IMR-90 (cell line): ENCODE results near the gene IGFBP7. TPM values are rescaled to one million over a fixed set of nuclear protein-coding genes. Genes with fewer than 3 reads are reported as not detected.

Source experiments
- ATAC-seq: fragments of 200-7000 bp; cut with Tn5 transposase; 2 replicates; pipeline ENCODE4 v1.9.1; 2020; ENCODE audit warnings: low read depth, mild to moderate bottlenecking, moderate library complexity
- BruUV-seq: library from RNA; stranded (reverse); fragments of 400-500 nt; replicated peaks from 2 replicates; lab custom pipeline; 2021; lab: Mats Ljungman, UMichigan
- CTCF ChIA-PET: fragments of 300-600 bp; formaldehyde crosslinking; extraction: SDS; loops from one replicate; lab custom pipeline; 2021; ENCODE audit warnings: antibody characterized with exemption; lab: Yijun Ruan, JAX
- POLR2A ChIA-PET: fragments of 300-600 bp; sonication (Branson Sonifier 250); formaldehyde crosslinking; loops from one replicate; lab custom pipeline; 2022; ENCODE audit warnings: antibody characterized with exemption; ENCODE audit not compliant: unreplicated experiment; lab: Charles Lee
- DNase-seq: peaks from one replicate; pipeline ENCODE4 v3.0.0; 2013
- H2AFZ ChIP-seq: replicated peaks from 2 replicates; pipeline ENCODE3; 2013; ENCODE audit warnings: low read length, mild to moderate bottlenecking; ENCODE audit not compliant: poor library complexity
- H2AK5ac ChIP-seq: 2 replicates; pipeline ENCODE4 v1.6.1; 2013; ENCODE audit warnings: low read depth, low read length, inconsistent platforms
- H2AK9ac ChIP-seq: replicated peaks from 2 replicates; pipeline ENCODE3; 2013; ENCODE audit warnings: mild to moderate bottlenecking, low read depth, low read length, moderate library complexity; ENCODE audit not compliant: poor library complexity
- H2BK120ac ChIP-seq: 2 replicates; pipeline ENCODE4 v1.6.1; 2013; ENCODE audit warnings: low read depth, low read length, inconsistent platforms
- H2BK15ac ChIP-seq: 3 replicates; pipeline ENCODE4 v1.6.1; 2013; ENCODE audit warnings: low read depth, low read length, inconsistent platforms
- H2BK20ac ChIP-seq: 2 replicates; pipeline ENCODE4 v1.6.1; 2013; ENCODE audit warnings: low read depth, mild to moderate bottlenecking, inconsistent platforms, low read length, moderate library complexity
- H2BK5ac ChIP-seq: 2 replicates; pipeline ENCODE4 v1.6.1; 2013; ENCODE audit warnings: mild to moderate bottlenecking, low read depth, low read length, inconsistent platforms; ENCODE audit not compliant: poor library complexity, severe bottlenecking
- H3K14ac ChIP-seq: replicated peaks from 2 replicates; pipeline ENCODE4 v1.6.1; 2013; ENCODE audit warnings: low read depth, low read length, inconsistent platforms
- H3K18ac ChIP-seq: 2 replicates; pipeline ENCODE4 v1.6.1; 2013; ENCODE audit warnings: low read depth, low read length, control low read depth
- H3K23ac ChIP-seq: 2 replicates; pipeline ENCODE4 v1.6.1; 2013; ENCODE audit warnings: low read depth, low read length, inconsistent platforms
- H3K27ac ChIP-seq: 2 replicates; pipeline ENCODE4 v1.5.1; 2013; ENCODE audit warnings: mild to moderate bottlenecking, control low read depth, low read length; ENCODE audit not compliant: insufficient read depth
- H3K27me3 ChIP-seq: 2 replicates; pipeline ENCODE4 v1.6.1; 2013; ENCODE audit warnings: low read length; ENCODE audit not compliant: control insufficient read depth, insufficient read depth
- H3K36me3 ChIP-seq: 2 replicates; pipeline ENCODE4 v1.6.1; 2013; ENCODE audit warnings: low read length, mixed read lengths; ENCODE audit not compliant: control insufficient read depth, insufficient read depth
- H3K4ac ChIP-seq: 2 replicates; pipeline ENCODE4 v1.6.1; 2013; ENCODE audit warnings: low read depth, low read length, inconsistent platforms
- H3K4me1 ChIP-seq: 2 replicates; pipeline ENCODE4 v1.6.1; 2013; ENCODE audit warnings: low read length, mixed read lengths; ENCODE audit not compliant: control insufficient read depth, insufficient read depth
- H3K4me2 ChIP-seq: 2 replicates; pipeline ENCODE4 v1.6.1; 2013; ENCODE audit warnings: low read depth, mild to moderate bottlenecking, control low read depth, low read length, moderate library complexity
- H3K4me3 ChIP-seq: 2 replicates; pipeline ENCODE4 v1.5.1; 2013; ENCODE audit warnings: low read depth, mild to moderate bottlenecking, control low read depth, low read length, moderate library complexity; ENCODE audit not compliant: insufficient read depth
- H3K56ac ChIP-seq: 2 replicates; pipeline ENCODE4 v1.6.1; 2013; ENCODE audit warnings: low read length, inconsistent platforms; ENCODE audit not compliant: insufficient read depth; ENCODE audit errors: extremely low read depth
- H3K79me1 ChIP-seq, 2 experiments: 2 replicates each; pipeline ENCODE4 v1.6.1; 2013; ENCODE audit warnings: low read length in 2 of 2, inconsistent platforms in 1 of 2, low read depth in 1 of 2
- H3K9ac ChIP-seq: 2 replicates; pipeline ENCODE4 v1.6.1; 2013; ENCODE audit warnings: low read depth, low read length, control low read depth
- H3K9me1 ChIP-seq: 2 replicates; pipeline ENCODE4 v1.6.1; 2013; ENCODE audit warnings: low read length, inconsistent platforms; ENCODE audit not compliant: insufficient read depth
- H3K9me3 ChIP-seq: 2 replicates; pipeline ENCODE4 v1.6.1; 2013; ENCODE audit warnings: low read length; ENCODE audit not compliant: control insufficient read depth, insufficient read depth
- H4K20me1 ChIP-seq: 2 replicates; pipeline ENCODE4 v1.6.1; 2013; ENCODE audit warnings: low read length, inconsistent platforms; ENCODE audit not compliant: insufficient read depth
- H4K5ac ChIP-seq: 2 replicates; pipeline ENCODE4 v1.6.1; 2013; ENCODE audit warnings: mild to moderate bottlenecking, low read depth, low read length, control low read depth
- H4K8ac ChIP-seq, 2 experiments: 2 replicates each; pipeline ENCODE4 v1.6.1; 2013; ENCODE audit warnings: low read depth in 2 of 2, low read length in 2 of 2, control low read depth in 1 of 2, inconsistent platforms in 1 of 2
- H4K91ac ChIP-seq: 2 replicates; pipeline ENCODE4 v1.6.1; 2013; ENCODE audit warnings: low read depth, low read length, inconsistent platforms; ENCODE audit not compliant: insufficient read depth
- BHLHE40 ChIP-seq: fragments of 150-350 bp; IDR thresholded peaks from 2 replicates; pipeline ENCODE4 v1.6.1; 2016; ENCODE audit warnings: mild to moderate bottlenecking, low read depth, low read length
- ELK1 ChIP-seq: fragments of 150-350 bp; IDR thresholded peaks from 2 replicates; pipeline ENCODE4 v1.6.1; 2016; ENCODE audit warnings: low read depth, mild to moderate bottlenecking, low read length, moderate library complexity, borderline replicate concordance
- MXI1 ChIP-seq: IDR thresholded peaks from 2 replicates; pipeline ENCODE4 v1.6.1; 2012; ENCODE audit warnings: low read depth, mild to moderate bottlenecking, low read length, moderate library complexity, borderline replicate concordance
- NFE2L2 ChIP-seq: fragments of 150-350 bp; IDR thresholded peaks from 2 replicates; pipeline ENCODE4 v1.6.1; 2016; ENCODE audit warnings: low read depth, mild to moderate bottlenecking, low read length
- POLR2A ChIP-seq: IDR thresholded peaks from 2 replicates; pipeline ENCODE4 v1.6.1; 2012; ENCODE audit warnings: mild to moderate bottlenecking, low read depth, low read length
- RCOR1 ChIP-seq: IDR thresholded peaks from 2 replicates; pipeline ENCODE4 v1.6.1; 2012; ENCODE audit warnings: mild to moderate bottlenecking, low read length, improper control_type of control experiment; ENCODE audit not compliant: insufficient replicate concordance
- SMC3 ChIP-seq: fragments of 150-350 bp; IDR thresholded peaks from 2 replicates; pipeline ENCODE4 v1.6.1; 2016; ENCODE audit warnings: low read depth, mild to moderate bottlenecking, antibody characterized with exemption, low read length, moderate library complexity
- WGBS, 2 experiments: methylation state at CpG; one replicate each; pipeline versions ENCODE4 v1.1.5 to v1.1.7; 2013; ENCODE audit warnings: missing lambda C conversion rate in 2 of 2; ENCODE audit not compliant: insufficient read length in 1 of 2; ENCODE audit errors: extremely low coverage in 2 of 2; 5-methylcytosine and 5-hydroxymethylcytosine counted together
- dilution Hi-C: fragments of 300-500 bp; cut with HindIII; formaldehyde crosslinking; loops from one replicate; pipeline ENCODE4 v1.14.3; 2018; ENCODE audit warnings: low sequenced_read_pairs; ENCODE audit not compliant: unreplicated experiment
- in situ Hi-C: fragments of 300-500 bp; cut with MboI; formaldehyde crosslinking; loops from 3 replicates; pipeline ENCODE4 v1.14.3; 2019; ENCODE audit warnings: low sequenced_read_pairs, inconsistent platforms, mixed read lengths
- intact Hi-C: fragments of 100-400 bp; cut with micrococcal nuclease; formaldehyde crosslinking; loops from 2 replicates; pipeline ENCODE4 v1.10.0; 2022
- polyA plus RNA-seq, 3 experiments: library from polyadenylated mRNA; depleted of rRNA; stranded (reverse); fragments of >200 nt; gene quantifications; 2 replicates each; pipeline ENCODE4 v1.2.3, GENCODE V29; 2012; ENCODE audit warnings: low replicate concordance in 1 of 3
- total RNA-seq: library from RNA; depleted of rRNA; stranded (reverse); fragments of >200 nt; gene quantifications from 2 replicates; pipeline ENCODE4 v1.2.3, GENCODE V29; 2012

Gene IGFBP7
- total and polyA plus RNA-seq, 2 of the 4 experiments (the other 2 are of a cell fraction) = 33.2 to 267 TPM

- Histone ChIP-seq H3K4me3 (no peak overlapping the region), H3K4ac (no peak overlapping the region), H2BK5ac (no peak overlapping the region), H2AK9ac (no peak overlapping the region), H2BK15ac (no peak overlapping the region), H3K27ac (no peak overlapping the region), H2AK5ac (no peak overlapping the region), H3K56ac (no peak overlapping the region), H3K14ac (no peak overlapping the region), H3K9me1 (peaks cover 3% of the 10 kb centered on the region), H3K18ac (no peak overlapping the region), H3K23ac (no peak overlapping the region), H3K36me3 (no peaks in the 10 kb centered on the region), H3K9me3 (peaks cover 10% of the 10 kb centered on the region), H3K4me1 (peaks cover 5% of the 10 kb centered on the region), H4K5ac (no peak overlapping the region), H2AFZ (no peak overlapping the region), H4K20me1 (no peaks in the 10 kb centered on the region), H3K27me3 (no peaks in the 10 kb centered on the region), H4K8ac (no peak overlapping the region), H3K79me1 (no peaks in the 10 kb centered on the region), H2BK20ac (no peak overlapping the region), H2BK120ac (no peak overlapping the region), H4K91ac (no peak overlapping the region), H3K4me2 (no peak overlapping the region), H3K9ac (no peak overlapping the region)
- ATAC-seq (no peak), DNase-seq (no peak)
- ChIA-PET POLR2A (no interaction called here), CTCF (no interaction called here)
- BruUV-seq = no TSS peak
- TF ChIP-seq ELK1 = no peak
- TF ChIP-seq POLR2A = no peak
- no peak for TF ChIP-seq RCOR1
- no peak for TF ChIP-seq SMC3
- TF ChIP-seq NFE2L2 = no peak
- no peak for TF ChIP-seq BHLHE40
- no peak for TF ChIP-seq MXI1
- dilution Hi-C loops = no loop called here
- WGBS, 2 experiments = 40% methylated on average over 3 of the region's 3 CpGs; no CpG with 5 or more reads in 1 of the 2 experiments
- in situ Hi-C loops = no loop called here
- intact Hi-C loops = no loop called here
Measured at GRCh38 chr4:57127361-57127760, 17.2 kb upstream of the IGFBP7 start.
